ENCODE measurements around the gene APBA1. TPM values are rescaled to one million over a fixed set of nuclear protein-coding genes. Genes with fewer than 3 reads are reported as not detected.

Gene APBA1
- total RNA-seq, 1 donor = 0.52 TPM

DNA sequence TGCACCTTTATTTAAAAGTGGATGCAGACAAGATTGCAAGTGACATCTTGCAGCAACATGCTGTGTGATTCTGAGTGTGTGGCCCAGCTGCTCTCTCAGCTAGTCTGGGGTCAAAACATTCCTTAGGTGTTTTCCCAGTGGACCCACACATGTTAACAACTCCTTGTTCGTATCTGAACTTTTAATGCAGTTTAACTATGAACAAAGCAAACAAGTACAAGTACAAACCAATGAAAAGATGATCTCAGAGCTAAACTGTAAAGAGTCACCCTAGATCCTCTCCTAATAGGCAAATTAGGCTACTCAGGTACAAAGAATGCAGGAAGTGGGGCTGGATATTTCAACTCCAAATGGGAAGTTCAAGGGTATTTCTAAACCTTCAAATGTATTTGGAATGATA is 238.8 kb downstream of the APBA1 start:
- H3K9me3 ChIP-seq (ENCODE audit: low read depth, low read length) = no peaks in the 10 kb centered on the region
- H3K4me1 ChIP-seq (ENCODE audit: insufficient read depth, low read length) = no peaks in the 10 kb centered on the region
- no peaks in the 10 kb centered on the region for H3K27me3 ChIP-seq (ENCODE audit: insufficient read depth, low read length)
- H3K4me3 ChIP-seq (ENCODE audit: low read length) = no peak overlapping the region

DNA sequence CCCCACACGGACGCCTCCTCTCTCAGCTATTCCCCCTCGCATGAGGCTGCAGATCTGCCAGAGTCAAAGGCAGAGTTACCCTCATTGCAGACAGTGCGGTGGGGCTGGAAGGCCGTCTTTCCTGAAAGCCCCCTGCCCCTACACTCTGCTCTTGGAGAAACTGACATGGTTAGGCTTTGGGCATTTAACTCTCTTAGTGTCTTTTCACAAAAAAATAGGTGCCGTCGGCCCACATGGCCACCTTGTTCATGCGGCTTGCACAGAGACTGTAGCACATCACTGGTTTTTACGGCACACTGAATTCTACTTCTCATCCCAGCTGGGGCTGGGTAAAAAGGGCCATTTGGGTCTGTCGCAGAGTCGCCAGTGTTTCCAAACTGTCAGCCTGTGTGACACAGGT is 239.5 kb downstream of the APBA1 start:
- H3K9me3 ChIP-seq (ENCODE audit: low read depth, low read length) = no peaks in the 10 kb centered on the region
- H3K4me1 ChIP-seq (ENCODE audit: insufficient read depth, low read length) = no peaks in the 10 kb centered on the region
- H3K27me3 ChIP-seq (ENCODE audit: insufficient read depth, low read length) = no peaks in the 10 kb centered on the region
- H3K4me3 ChIP-seq (ENCODE audit: low read length) = no peak overlapping the region

DNA sequence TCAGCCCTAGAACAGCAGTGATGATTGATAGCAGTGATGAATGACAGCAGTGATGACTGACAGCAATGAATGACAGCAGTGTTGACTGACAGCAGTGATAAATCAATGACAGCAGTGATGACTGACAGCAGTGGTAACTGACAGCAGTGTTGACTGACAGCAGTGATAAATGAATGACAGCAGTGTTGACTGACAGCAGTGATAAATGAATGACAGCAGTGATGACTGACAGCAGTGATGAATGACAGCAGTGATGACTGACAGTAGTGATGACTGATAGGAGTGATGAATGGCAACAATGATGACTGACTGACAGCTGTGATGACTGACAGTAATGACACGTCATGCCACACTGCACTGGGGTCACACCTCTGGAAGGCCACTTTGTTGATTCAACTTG is 240.4 kb downstream of the APBA1 start:
- H3K4me3 ChIP-seq (ENCODE audit: low read length) = no peak overlapping the region
- H3K27me3 ChIP-seq (ENCODE audit: insufficient read depth, low read length) = no peaks in the 10 kb centered on the region
- H3K9me3 ChIP-seq (ENCODE audit: low read depth, low read length) = no peaks in the 10 kb centered on the region
- H3K4me1 ChIP-seq (ENCODE audit: insufficient read depth, low read length) = no peaks in the 10 kb centered on the region

DNA sequence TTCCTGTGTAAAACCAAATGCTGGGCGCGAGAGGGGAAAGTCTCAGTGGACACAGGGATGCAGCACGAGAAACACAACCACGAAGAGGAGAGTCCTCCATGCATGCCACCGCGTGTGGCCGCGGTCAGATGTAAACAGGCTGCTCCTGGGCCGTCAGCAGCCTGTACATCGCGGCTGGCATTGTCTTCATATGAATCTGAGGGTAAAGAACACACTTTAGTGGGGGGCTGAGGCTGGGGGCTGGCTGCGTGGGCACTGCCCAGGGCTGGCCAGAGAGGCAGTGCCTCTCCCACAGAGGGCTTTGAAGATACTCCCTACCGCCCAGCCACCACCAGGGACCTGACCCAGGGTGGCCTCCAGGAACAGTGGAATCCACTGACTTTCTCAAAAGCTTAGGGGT is 241.0 kb downstream of the APBA1 start:
- H3K27me3 ChIP-seq (ENCODE audit: insufficient read depth, low read length) = no peaks in the 10 kb centered on the region
- H3K4me1 ChIP-seq (ENCODE audit: insufficient read depth, low read length) = no peaks in the 10 kb centered on the region
- no peak overlapping the region for H3K4me3 ChIP-seq (ENCODE audit: low read length)
- H3K9me3 ChIP-seq (ENCODE audit: low read depth, low read length) = no peaks in the 10 kb centered on the region

DNA sequence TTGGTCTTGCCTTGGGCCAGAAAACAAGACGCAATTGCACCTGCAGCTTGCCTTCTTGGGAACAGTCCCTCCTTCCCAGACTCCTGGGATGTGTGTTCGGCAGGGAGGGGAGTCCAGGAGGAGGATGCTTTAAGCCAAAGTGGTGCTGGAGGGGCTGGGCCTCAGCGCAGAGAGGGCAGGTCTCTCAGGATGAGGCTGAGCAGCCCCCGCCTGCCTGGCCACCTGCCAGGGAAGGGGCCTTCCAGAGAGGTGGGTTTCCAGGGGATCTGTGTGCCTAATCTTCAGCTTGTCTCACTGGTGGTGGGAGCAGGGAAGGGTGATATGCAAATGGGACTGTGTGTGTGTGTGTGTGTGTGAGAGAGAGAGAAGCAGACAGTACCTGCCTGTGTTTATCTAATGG is 242.0 kb downstream of the APBA1 start:
- Histone ChIP-seq H3K4me1 (ENCODE audit: insufficient read depth, low read length) (no peaks in the 10 kb centered on the region), H3K27me3 (ENCODE audit: insufficient read depth, low read length) (no peaks in the 10 kb centered on the region), H3K9me3 (ENCODE audit: low read depth, low read length) (no peaks in the 10 kb centered on the region), H3K4me3 (ENCODE audit: low read length) (no peak overlapping the region)

DNA sequence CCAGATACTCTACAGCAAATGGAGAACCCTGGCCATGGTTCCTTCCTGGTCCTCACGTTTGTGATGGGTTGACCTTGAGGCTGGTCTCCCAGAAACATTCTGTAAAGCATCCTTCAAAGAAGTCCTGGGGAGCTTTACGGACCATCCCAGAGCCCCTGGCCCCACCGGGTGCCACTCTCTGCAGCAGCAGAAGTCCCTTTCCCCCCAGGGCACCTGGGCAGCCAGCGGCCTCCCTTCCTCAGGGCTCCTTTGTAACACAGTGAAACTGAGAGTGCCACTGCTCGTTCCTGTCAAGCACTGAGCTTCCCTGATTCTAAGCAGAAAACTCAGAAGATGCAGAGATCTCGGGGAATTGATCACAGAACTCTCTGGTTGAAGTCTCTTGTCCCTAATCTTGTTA is 242.9 kb downstream of the APBA1 start:
- no peaks in the 10 kb centered on the region for H3K27me3 ChIP-seq (ENCODE audit: insufficient read depth, low read length)
- no peaks in the 10 kb centered on the region for H3K4me1 ChIP-seq (ENCODE audit: insufficient read depth, low read length)
- no peak overlapping the region for H3K4me3 ChIP-seq (ENCODE audit: low read length)
- H3K9me3 ChIP-seq (ENCODE audit: low read depth, low read length) = no peaks in the 10 kb centered on the region

DNA sequence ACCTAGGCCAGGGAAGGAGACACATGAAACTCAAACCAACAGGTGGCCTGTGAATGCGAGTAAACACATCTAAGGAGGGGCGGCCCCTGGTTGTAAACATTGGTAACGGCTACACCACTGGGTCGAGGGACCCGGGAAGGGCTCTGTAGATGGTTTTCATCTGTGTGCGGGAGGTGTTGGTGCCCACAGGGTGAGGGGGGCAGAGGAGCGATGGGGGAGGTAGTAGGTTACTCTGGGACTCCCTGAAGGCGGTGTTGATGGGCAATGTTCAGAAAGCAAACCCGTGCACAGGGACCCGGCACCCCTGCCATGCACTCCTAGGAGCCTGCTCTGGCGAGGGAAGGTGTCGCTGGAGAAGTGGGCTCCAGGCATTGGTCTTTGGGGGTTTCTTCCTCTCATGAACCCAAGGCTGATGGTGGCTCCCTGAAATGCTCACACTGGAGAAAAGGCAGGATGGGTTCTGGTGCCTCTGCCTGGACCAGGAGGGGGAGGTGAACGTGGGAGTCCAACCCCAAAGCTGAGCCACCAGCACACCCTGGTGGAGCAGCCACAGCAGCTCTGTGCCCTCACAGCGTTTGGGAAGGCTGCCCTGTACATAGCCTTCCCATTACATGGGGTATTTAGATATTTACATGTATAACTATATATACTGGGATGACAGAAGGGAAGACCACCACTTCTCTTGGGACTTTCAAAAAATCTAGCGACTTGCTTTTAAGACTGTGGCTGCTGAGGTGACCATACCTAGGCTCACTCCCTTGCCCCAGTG is 244.0 kb downstream of the APBA1 start:
- no peaks in the 10 kb centered on the region for H3K27me3 ChIP-seq (ENCODE audit: insufficient read depth, low read length)
- no peaks in the 10 kb centered on the region for H3K4me1 ChIP-seq (ENCODE audit: insufficient read depth, low read length)
- no peak overlapping the region for H3K4me3 ChIP-seq (ENCODE audit: low read length)
- no peaks in the 10 kb centered on the region for H3K9me3 ChIP-seq (ENCODE audit: low read depth, low read length)

DNA sequence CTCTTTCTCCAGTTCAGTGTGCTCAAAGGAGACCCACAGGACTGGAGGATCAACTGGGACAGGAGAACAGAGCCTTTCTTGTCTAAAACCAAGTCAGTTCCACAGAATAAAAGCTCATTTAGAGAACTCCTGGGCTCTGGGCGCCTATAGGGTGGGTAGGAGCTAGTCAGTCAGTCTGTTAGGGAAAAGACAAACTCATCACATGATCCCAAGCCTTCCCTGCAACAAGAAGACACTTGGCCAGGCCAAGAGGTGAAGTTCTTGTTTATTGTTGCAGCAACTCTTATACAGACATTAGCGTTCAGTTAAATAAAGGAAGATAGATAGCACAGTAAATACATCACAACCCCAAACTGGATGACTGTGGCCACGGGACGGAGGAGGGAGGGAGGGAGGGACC is 244.9 kb downstream of the APBA1 start:
- H3K9me3 ChIP-seq (ENCODE audit: low read depth, low read length) = no peaks in the 10 kb centered on the region
- no peaks in the 10 kb centered on the region for H3K4me1 ChIP-seq (ENCODE audit: insufficient read depth, low read length)
- no peak overlapping the region for H3K4me3 ChIP-seq (ENCODE audit: low read length)
- no peaks in the 10 kb centered on the region for H3K27me3 ChIP-seq (ENCODE audit: insufficient read depth, low read length)

DNA sequence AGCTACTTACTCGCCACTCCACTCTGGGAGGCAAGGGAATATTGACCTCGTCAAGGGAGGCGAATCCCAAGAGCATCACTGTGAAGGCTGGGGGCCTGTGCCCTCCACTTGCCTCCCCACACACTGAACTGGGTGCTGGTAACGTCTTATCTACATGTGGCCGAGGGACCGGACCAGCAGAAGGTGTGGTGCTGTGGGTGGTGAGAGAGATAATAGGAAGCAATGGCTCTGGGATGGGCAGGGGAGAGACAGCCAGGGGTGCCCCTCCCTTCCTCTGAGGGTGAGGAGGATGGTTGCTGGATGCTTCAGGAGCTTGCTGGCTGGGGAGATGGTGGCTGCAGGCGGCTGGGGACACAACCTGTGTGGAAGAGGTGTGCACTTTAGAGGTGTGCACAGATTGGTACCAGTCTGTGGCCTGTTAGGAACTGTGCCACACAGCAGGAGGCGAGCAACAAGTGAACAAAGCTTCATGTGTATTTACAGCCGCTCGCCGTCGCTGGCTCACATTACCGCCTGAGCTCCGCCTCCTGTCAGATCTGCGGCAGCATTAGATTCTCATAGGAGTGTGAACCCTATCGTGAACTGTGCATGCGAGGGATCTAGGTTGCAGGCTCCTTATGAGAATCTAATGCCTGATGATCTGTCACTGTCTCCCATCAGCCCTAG is 246.9 kb downstream of the APBA1 start:
- no peak overlapping the region for H3K4me3 ChIP-seq (ENCODE audit: low read length)
- H3K27me3 ChIP-seq (ENCODE audit: insufficient read depth, low read length) = no peaks in the 10 kb centered on the region
- no peaks in the 10 kb centered on the region for H3K9me3 ChIP-seq (ENCODE audit: low read depth, low read length)
- no peaks in the 10 kb centered on the region for H3K4me1 ChIP-seq (ENCODE audit: insufficient read depth, low read length)

DNA sequence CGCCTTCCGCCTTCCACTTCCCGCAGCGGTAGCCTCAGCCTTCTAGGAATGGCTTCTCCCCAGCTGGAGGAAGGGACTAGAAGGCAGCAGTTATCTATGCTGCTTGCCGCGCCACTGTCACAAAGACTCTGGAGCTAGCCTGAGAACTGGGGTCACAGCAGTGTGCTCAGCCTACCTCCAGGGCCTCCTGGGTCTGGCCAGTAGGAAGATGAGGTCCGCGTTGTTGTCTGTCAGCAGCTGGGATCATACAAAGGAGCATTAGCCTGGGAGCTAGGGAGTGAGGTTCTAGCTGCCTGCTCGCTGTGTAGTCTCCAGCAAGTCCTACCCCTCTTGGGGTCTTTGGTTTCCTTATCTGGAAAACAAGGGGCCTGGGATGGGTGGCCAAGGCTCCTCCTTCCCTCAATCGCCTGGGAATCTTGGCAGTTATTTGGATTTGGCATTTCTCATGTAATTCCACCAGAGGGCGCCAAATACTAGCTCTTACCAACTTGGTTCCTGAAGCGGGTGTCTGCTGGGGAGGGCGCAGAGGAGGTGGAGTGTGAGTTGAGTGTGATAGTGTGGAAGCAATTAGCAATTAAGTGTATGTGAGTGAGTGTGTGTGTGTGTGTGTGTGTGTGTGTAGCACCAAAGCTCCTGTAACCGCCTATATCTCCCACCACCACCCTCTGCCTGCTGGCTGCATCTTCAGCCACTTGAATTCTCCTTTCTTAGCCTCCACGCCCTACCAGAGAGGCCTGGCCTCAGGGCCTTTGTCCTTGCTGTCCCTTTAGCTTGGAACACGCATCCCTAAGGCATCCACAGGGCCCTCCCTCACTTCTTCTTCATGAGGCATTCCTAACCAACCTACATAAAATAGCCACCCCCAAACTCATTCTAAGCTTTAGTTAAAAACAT is 250.0 kb downstream of the APBA1 start:
- Histone ChIP-seq H3K9me3 (ENCODE audit: low read depth, low read length) (no peaks in the 10 kb centered on the region), H3K4me1 (ENCODE audit: insufficient read depth, low read length) (no peaks in the 10 kb centered on the region), H3K27me3 (ENCODE audit: insufficient read depth, low read length) (no peaks in the 10 kb centered on the region), H3K4me3 (ENCODE audit: low read length) (no peak overlapping the region)

DNA sequence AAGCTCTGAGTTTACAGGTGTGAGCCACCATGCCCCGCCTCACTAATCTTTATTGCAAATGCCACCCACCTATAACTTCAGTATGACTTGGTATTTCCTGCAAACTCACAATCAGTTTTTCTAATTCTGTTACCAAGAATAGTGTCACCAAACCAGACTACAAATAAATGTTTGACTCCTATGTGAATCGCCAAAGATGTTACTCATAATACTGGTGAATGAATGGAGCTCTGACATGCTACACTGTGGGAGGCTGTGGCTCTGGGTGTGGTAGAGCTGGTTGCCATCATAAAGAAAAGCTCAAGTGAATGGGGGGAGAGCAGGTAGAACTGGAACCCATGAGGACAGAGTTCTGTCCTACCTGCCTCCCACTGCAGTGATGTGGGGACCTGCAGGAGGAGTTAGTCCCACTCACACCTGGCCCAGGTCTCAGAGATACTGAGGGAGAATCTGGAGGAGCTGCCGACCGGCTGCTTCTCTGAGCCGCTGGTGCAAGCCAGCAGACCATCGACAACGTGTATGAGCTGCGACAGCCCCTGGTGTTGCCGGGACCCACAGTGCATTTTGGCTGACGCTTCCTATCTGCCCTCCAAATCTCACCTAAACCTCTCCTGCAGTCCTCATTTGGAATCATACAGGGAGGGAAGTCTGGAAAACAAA is 251.4 kb downstream of the APBA1 start:
- no peaks in the 10 kb centered on the region for H3K4me1 ChIP-seq (ENCODE audit: insufficient read depth, low read length)
- no peaks in the 10 kb centered on the region for H3K27me3 ChIP-seq (ENCODE audit: insufficient read depth, low read length)
- no peak overlapping the region for H3K4me3 ChIP-seq (ENCODE audit: low read length)

DNA sequence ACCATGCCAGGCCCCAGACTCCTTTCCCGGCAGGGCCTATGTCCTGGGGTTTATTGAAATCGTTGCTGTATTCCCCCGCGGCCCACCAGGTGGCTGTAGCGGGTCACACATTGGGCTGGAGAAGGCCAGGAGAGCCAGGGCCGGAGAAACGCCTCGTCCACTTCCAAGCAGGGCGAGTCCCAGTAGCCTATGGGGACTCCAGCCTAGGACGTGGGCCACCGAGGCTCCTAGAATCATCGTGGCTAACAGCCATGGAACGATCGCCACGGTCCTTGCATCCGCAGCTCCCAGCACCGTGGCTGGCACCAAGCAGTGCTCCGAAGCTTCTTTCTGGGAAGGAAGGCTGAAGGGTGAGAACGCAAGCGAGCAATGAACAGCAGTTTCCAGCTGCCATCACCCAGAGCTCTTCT is 259.4 kb downstream of the APBA1 start:
- H3K4me3 ChIP-seq (ENCODE audit: low read length) = no peak overlapping the region
- no peaks in the 10 kb centered on the region for H3K27me3 ChIP-seq (ENCODE audit: insufficient read depth, low read length)
- H3K9me3 ChIP-seq (ENCODE audit: low read depth, low read length) = no peaks in the 10 kb centered on the region
- H3K4me1 ChIP-seq (ENCODE audit: insufficient read depth, low read length) = no peaks in the 10 kb centered on the region

More for the DNA sequence above, 251.4 kb downstream of the APBA1 start:
- H3K9me3 ChIP-seq (ENCODE audit: low read depth, low read length) = no peaks in the 10 kb centered on the region

DNA sequence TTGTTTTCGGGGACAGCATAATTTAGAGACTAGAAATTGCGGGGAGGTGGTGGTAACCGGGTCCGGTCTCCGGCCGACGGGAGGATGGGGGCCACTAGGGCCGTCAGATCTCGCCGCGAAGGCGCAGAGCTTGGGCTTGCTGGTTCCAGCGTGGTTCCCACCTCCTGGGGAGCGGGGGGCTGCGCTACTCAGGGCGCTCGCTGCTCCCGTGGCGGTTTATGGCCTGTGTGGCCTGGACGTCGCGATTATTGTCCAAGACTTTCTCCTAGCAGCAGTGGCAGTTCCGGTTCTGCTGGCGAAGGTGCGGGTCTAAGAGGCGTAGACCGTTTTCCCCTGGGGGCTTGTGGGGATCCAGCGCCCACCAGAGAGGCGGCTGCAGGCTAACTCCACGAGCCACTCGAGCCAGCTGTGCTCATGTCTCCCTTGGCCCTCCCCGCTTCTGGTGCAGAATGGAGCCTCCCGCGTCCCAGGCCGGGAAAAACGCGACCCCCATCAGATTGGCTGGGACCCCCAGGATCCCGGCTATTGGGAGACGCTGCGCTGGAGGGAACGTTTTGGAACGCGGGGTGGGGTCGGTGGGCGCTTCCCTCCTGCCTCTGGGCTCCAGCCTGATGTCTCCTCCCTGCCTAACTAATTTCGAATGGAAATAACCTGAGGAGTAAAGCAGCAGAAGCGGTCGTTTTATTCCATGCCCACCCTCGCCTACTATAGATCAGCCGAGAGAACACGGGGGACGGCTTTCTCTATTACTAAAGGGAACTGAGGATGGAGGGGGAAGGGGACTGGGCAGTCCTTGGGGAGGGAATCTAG is 260.0 kb downstream of the APBA1 start:
- Histone ChIP-seq H3K27me3 (ENCODE audit: insufficient read depth, low read length) (no peaks in the 10 kb centered on the region), H3K9me3 (ENCODE audit: low read depth, low read length) (no peaks in the 10 kb centered on the region), H3K4me3 (ENCODE audit: low read length) (no peak overlapping the region), H3K4me1 (ENCODE audit: insufficient read depth, low read length) (no peaks in the 10 kb centered on the region)

DNA sequence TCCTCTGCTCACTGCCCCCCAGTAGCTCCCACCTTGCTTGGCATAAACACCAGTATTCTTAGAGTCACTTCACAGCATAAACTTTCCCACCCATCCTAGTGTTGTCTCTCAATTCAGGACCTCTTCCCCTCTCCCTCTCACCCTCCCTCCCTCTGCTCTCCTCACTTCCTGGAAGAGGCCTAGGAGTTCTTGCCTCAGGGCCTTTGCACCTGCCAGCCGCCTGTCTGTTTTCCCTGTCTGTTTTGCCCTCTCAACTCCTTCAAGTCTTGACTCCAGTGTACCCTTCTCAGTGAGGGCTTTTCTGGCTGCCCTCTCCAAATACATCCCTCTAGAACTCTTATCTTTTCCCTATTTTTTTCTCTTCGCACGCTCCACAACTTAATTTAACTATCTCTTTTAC is 260.9 kb downstream of the APBA1 start:
- no peaks in the 10 kb centered on the region for H3K27me3 ChIP-seq (ENCODE audit: insufficient read depth, low read length)

More for the DNA sequence above, 260.9 kb downstream of the APBA1 start:
- Histone ChIP-seq H3K4me3 (ENCODE audit: low read length) (no peak overlapping the region), H3K9me3 (ENCODE audit: low read depth, low read length) (no peaks in the 10 kb centered on the region), H3K4me1 (ENCODE audit: insufficient read depth, low read length) (no peaks in the 10 kb centered on the region)
